HG03571 (cell line): Measurements from ENCODE around the gene MMEL1.
A peak's percentile ranks its signal among the peaks of the same experiment; 100 is the strongest.

Source experiments
- ATAC-seq: cut with Tn5 transposase; IDR thresholded peaks from one replicate; pipeline ENCODE4 v1.9.1; 2021; ENCODE audit not compliant: unreplicated experiment

Gene MMEL1

DNA sequence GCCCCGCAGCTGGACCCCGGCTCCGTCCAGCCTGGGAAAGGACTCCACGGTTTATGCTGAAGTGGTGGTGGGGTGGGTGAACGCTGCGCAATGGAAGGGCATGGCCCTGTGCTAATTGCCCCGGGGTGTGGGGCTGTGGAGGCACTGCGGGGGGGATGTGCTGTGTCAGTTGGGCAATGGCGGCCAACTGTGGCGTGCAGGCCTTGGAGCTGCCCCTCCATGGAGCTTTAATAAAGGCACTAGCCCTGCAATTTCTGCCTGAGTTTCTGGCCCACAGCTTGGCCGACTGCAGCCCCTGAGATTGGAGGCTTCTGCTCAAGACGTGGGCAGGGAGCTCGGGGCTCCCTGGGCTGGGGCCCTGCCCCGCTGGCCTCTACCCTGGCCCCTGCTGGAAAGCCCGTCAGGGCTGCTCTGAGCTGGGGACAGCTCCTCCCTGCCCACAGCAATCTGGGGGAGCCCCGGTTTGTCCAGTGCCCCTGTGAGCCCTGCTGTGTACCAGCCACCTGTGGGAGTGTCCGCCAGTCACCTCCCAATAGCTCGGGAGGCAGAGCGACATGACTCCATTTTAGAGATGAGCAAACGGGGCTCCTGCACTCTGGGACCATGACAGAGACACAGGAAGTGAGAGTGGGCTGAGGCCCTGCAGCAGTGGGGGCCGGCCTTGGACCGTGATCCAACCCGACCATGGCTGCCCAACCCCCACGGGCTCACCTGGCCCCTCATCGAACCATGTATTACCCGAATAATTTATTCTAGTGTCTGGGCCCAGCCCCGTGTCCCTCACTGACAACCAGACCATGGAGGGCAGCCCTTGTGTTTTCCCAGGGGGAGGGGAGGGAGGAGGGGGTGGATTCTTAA is 85.4 kb downstream of the MMEL1 start:
- no peak for ATAC-seq

DNA sequence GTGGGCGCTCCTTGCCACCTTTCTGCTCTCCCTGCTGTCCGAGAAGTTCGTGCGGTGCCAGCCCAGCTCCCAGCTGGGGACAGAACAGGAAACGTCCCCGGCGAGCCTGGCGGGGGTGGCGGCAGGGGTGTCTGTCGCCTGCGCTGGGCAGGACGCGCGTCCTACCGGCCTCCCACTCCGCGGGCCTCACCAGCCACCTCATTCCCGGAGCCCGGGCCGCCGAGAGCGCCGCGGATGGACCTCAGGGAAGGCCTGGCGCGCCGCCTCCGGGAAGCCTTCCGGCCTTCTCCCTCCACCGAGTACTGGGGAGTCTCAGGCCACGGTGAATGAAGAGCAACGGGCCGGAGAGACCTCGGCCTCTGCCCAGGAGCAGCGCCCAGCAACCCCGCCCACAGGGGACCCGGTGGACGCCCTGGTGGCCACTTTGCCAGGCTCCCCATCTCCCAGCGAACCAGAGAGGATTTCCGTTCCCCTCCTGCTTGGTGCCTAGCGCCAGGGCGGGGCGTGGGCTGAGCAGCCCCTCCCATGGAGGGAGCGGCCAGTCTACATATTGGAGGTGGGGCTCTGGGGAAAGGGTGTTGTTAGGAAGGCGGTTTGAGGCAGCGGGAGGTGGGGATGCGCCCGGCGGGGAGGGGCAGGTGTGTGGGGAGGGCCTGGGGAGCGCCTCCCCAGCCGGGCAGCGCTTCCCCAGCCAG is 86.2 kb downstream of the MMEL1 start:
- peak; percentile 33 for ATAC-seq

DNA sequence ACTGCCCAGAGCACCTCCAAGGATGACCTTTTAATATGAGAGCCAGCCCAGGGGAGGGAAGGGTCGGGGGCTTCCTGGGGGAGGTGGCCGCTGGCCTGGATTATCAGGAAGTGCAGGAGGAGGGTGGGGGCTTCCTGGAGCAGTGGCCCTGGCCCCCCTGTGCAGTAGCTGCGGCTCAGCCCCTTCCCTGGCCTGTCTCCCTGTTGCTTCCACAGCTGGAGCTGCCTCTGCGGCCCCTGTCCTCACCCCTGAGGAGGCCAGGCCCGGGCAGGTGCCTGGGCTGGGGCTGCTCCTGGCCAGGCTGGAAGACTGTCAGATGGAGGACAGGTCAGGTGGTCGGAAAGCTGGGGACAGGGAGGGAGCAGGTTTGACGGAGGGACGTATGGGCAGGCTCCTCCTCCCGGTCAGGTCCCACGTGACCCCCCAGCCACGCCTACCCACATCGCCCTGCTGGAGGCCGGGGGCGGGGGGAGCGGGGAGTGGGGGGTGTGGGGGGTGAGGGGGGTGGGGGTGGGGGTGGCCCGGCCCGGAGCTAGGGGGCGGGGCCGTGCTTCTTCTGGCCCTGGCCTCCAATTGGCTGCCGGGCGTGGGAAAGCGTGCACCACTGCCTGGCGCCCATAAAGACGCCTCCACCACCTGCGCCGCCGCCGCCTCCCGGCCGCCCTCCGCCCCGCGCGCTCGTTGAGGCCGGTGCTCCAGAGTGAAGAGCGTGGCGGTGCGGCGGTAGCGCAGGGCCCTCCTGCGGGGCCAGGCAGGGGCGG is 86.9 kb downstream of the MMEL1 start:
- peak; percentile 36 for ATAC-seq

DNA sequence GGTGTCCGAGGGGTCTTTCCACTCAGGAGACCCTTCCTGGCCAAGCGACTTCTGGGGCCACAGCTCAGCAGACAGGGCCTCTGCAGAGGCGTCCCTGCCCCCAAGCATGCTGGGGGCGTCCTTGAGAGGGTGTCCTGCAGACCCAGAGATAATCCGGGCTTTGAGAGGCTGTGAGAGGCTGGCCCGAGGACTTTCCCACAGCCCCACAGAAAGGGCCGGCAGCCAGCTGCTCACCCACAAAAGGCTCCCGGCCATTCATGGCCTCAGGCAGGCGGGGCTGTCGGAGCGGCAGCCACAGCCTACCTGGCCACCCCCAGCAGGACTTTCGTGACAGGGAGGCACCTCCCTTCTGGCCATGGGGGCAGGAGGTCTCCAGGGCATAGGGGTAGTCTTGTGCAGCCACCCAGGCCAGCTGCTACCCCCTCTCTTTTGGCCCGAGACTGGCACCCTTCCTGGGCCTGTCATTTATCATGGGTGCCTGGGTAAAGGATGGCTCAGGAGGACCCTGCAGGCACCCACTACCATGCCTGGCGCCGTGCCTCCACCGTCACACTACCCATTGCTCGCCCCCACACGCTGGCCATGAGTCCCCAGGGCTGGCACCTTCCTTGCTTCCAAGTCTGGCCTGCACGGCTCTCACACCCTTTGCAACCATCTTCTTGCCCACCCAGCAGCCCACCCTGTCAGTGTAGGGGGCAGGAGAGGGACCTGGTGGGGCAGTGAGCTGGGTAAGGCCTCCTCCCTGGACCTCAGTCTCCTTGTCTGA is 87.8 kb downstream of the MMEL1 start:
- ATAC-seq: no peak

DNA sequence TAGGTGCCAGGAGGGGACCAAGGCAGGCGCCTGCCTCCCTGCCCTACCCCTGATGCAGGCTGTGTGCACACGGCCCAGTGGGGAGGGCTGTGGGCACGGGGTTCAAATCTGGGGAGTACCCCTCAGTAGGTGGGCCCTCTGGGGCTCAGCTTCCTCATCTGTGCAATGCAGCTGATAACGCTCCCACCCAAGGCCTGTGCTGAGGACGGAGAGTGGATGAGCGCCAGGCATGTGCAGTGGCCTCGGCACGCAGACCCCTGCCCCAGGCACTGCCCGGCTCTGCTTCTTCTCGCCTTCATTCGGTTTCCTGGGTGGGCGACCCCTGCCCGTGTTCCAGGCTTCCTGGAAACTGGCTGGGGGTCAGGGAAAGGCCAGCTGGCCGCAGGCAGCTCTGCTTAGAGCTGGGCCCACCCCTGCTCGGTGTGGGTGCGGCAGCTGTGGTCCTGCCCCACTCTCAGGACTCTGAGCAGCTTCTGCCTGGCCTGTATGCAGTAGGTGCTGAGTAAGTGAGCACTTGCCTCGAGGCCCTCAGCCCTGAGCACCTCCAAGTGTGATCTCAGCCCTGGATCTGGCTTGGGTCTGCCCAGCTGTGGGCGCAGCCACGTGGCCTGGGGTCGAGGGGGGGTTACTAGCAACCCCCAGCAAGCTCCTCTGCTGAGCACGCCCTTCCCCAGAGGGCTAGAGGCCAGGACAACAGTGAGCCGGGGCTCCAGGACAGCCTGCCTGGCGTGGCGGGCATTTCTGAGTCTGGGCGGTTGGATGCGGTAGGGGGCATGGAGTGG is 88.5 kb downstream of the MMEL1 start:
- no peak for ATAC-seq

DNA sequence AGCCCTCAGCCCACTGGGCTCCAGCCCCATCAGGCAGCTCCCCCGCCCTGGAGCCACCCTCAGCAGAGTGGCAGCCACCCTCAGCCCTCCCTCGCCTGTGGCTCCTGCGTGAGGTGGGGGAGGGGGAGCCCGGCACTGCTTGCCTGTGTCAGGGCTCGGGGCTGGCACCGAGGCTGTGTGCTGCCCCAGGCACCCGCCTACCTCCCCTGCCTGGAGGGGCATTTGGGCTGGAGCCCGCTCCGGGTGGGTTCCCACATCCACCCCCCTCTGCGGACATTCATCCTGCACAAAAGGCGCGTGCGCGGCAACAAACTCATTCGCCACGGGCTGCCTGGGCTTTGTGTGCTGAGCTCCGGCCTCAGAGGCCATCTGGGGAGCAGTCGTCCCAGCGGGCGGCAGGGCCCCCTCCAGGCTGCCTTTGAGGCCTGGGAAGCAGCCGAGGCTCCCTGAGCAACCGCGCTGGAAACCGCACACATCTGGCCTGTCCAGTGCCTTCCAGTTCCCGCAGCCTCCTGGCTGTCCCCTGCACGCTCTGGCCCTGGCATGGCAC is 89.2 kb downstream of the MMEL1 start:
- no peak for ATAC-seq

DNA sequence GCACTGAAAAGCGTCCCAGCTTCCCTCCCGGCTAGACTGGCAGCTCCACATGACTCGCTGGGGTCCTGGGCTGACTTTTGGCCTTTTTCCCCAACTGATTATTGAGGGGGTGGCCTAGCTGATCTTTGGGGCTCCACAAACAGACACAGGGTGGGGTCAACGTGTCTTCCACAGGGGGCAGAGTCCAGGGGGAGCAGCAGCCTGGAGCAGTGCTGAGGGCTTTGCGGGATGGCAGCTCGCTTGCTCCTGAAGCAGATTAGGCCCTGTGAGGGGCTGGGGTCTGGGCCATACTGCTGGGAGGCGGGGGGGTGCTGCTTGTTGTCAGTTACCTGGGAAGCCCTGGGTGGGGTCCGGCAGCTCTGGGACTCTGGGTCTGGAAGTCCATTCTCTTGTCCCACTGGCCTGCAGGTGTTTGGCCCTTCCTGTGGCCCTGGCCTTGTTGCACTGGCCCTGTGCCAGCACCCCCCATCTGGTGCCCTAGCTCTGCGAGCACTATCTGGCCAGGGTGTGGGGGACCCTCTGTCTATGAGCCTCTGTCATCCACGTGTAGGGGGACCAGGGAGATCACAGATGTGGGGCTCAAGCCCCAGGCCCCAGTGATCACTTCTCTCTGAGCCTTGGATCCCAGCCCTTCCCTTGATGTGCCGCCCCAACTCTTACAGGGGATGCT is 90.4 kb downstream of the MMEL1 start:
- no peak for ATAC-seq

DNA sequence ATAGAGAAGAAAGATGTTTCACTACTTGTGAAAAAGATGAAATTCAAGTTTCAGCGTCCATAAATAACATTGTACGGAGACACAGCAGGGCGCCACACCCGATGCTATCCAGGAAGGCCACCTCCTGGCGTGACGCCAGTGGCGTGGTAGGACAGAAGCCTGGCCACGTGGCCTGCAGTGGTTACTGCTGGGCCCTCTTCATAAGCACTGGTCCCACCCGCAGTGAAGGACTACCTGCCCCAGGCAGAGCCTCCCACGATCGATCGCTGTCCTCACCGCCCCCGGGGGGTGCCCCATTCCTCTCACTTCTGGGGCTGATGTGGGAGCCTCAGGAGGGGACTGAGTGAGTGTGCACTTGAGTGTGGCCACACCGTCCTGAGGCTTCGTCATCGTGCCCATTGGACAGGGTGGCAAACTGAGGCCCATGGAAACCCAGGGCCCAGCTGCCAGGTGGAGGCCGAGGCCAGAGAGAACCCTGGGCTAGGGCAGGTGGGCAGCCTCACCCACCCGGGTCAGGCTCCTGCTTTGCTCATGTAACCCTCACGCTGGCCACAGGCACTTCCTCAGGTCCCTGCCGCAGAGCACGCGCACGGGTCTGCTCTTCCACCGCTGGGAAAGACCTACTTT is 91.1 kb downstream of the MMEL1 start:
- ATAC-seq: no peak

DNA sequence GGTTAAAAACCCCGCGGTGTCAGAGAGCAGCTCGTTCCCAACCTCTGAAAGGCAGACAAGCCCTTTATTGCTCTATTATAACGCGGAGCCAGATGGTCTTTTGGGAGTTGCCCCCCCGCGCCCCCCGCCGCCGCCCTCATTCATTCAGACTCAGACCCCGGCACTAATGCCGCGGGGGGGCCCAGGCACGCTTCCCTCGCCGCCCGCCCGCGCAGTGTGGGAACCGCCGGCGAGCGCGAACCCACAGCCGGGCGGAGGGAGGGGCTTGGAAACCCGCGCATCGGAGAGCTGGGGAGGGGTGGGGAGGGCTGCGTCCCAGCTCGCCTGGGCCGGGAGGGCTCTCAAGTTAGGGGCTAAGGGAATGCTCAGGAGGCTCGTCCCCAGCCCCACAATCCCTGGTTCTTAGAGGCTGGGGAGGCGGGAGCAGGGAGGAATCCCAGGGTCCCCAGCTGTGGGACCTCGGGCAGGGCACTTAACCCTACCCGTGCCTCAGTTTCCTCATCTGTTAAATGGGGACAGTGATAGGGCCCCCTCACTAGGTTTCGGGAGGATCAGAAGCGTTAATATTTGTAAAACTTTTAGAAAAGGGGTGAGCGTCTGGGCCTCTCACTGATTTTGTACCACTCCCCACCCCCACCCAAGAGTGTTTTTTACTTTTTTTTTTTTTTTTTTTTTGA is 91.9 kb downstream of the MMEL1 start:
- ATAC-seq: no peak
